ENCODE data around the gene SUB1.
"Not testable (repeated sequence)": the region's sequence is repeated elsewhere in the genome, so short reads cannot be mapped to it uniquely, and the experiment has no call there.

SUB1 gene

GRCh38 chr5:32585446-32586275, at the start of gene SUB1:
Gene SUB1, plus strand, starts transcription at chr5:32585557. Its CDS starts 2,956 bp downstream, at chr5:32588513.
- DNase-seq, result peak; percentile 50 to 96 (median 86)

GRCh38 chr5:32536246-32536645, 49.1 kb upstream of the SUB1 start:
- DNase-seq, result no peak

- DNase-seq, result not testable (repeated sequence)
Observed at GRCh38 chr5:32537437-32538029, 47.8 kb upstream of the SUB1 start.

- no peak for DNase-seq
Observed at GRCh38 chr5:32538031-32538547, 47.3 kb upstream of the SUB1 start.

- no peak for DNase-seq
Observed at GRCh38 chr5:32539981-32540845, 45.1 kb upstream of the SUB1 start.

- DNase-seq, result no peak
Observed at GRCh38 chr5:32541241-32541640, 44.1 kb upstream of the SUB1 start.

GRCh38 chr5:32542216-32543059, 42.9 kb upstream of the SUB1 start:
- no peak for DNase-seq

- DNase-seq, result no peak
Observed at GRCh38 chr5:32543291-32543690, 42.1 kb upstream of the SUB1 start.

- DNase-seq, result no peak
Observed at GRCh38 chr5:32545102-32545800, 40.1 kb upstream of the SUB1 start.

- no peak for DNase-seq
Observed at GRCh38 chr5:32551194-32551593, 34.2 kb upstream of the SUB1 start.

- DNase-seq, result no peak
Observed at GRCh38 chr5:32551865-32552264, 33.5 kb upstream of the SUB1 start.

GRCh38 chr5:32552491-32552890, 32.9 kb upstream of the SUB1 start:
- DNase-seq, result not testable (repeated sequence)

GRCh38 chr5:32552936-32553335, 32.4 kb upstream of the SUB1 start:
- DNase-seq, result no peak

- not testable (repeated sequence) for DNase-seq
Observed at GRCh38 chr5:32554181-32554780, 31.1 kb upstream of the SUB1 start.

GRCh38 chr5:32556543-32556942, 28.8 kb upstream of the SUB1 start:
- DNase-seq, result not testable (repeated sequence)

- no peak for DNase-seq
Observed at GRCh38 chr5:32559411-32559810, 25.9 kb upstream of the SUB1 start.

GRCh38 chr5:32559921-32560320, 25.4 kb upstream of the SUB1 start:
- DNase-seq, result no peak

- no peak for DNase-seq
Observed at GRCh38 chr5:32562056-32562455, 23.3 kb upstream of the SUB1 start.

- no peak for DNase-seq
Observed at GRCh38 chr5:32562843-32563242, 22.5 kb upstream of the SUB1 start.

GRCh38 chr5:32563614-32564013, 21.7 kb upstream of the SUB1 start:
- DNase-seq, result no peak
